Endothelial cell of umbilical vein (primary cell): ENCODE measurements around the gene TMPRSS4. TPM values are rescaled to one million over a fixed set of nuclear protein-coding genes. Genes with fewer than 3 reads are reported as not detected.

ENCODE experiments used
- BruUV-seq: library from RNA; stranded (reverse); fragments of 400-500 nt; replicated peaks from 2 replicates; lab custom pipeline; 2021; lab: Mats Ljungman, UMichigan
- CTCF ChIA-PET: fragments of 300-600, 350-600 bp; sonication (Branson Sonifier 250); formaldehyde crosslinking; loops from one replicate; lab custom pipeline; 2021; ENCODE audit warnings: antibody characterized with exemption, inconsistent platforms; lab: Charles Lee
- POLR2A ChIA-PET: fragments of 300-600, 350-600 bp; sonication (Branson Sonifier 250); formaldehyde crosslinking; loops from one replicate; lab custom pipeline; 2021; ENCODE audit warnings: antibody characterized with exemption, inconsistent platforms; lab: Charles Lee
- DNase-seq: peaks from one replicate; pipeline ENCODE4 v3.0.0-alpha.2; 2011; ENCODE audit warnings: low read depth, low spot score
- FAIRE-seq: peaks from 2 replicates; lab custom pipeline; 2011; peaks lifted over from hg19 to GRCh38; lab: Jason Lieb, UNC
- H2AFZ ChIP-seq: 2 replicates; pipeline ENCODE4 v1.6.0; 2012; ENCODE audit warnings: low read depth, low read length, control low read depth, inconsistent platforms
- H3K27ac ChIP-seq: 2 replicates; pipeline ENCODE4 v1.5.1; 2011; ENCODE audit warnings: low read depth, mild to moderate bottlenecking, control low read depth, low read length, moderate library complexity; ENCODE audit not compliant: insufficient read depth
- H3K27me3 ChIP-seq, 2 experiments: 2 replicates each; pipeline versions ENCODE4 v1.6.0 to v1.6.1; 2011; ENCODE audit warnings: low read length in 2 of 2, mixed read lengths in 1 of 2; ENCODE audit not compliant: control insufficient read depth in 2 of 2, insufficient read depth in 2 of 2
- H3K36me3 ChIP-seq, 2 experiments: 2 replicates in 1 of 2; 3 replicates in 1 of 2; pipeline ENCODE4 v1.5.1; 2011; ENCODE audit warnings: low read length in 2 of 2, mild to moderate bottlenecking in 1 of 2, moderate library complexity in 1 of 2; ENCODE audit not compliant: control insufficient read depth in 2 of 2, insufficient read depth in 2 of 2; ENCODE audit errors: extremely low read depth in 1 of 2
- H3K4me1 ChIP-seq: 3 replicates; pipeline ENCODE4 v1.5.1; 2011; ENCODE audit warnings: mild to moderate bottlenecking, low read length; ENCODE audit not compliant: control insufficient read depth, insufficient read depth; ENCODE audit errors: extremely low read depth
- H3K4me2 ChIP-seq: 2 replicates; pipeline ENCODE4 v1.6.1; 2011; ENCODE audit warnings: low read length, control low read depth, mixed read lengths; ENCODE audit not compliant: insufficient read depth
- H3K4me3 ChIP-seq, 3 experiments: fragments of 200-600 bp in 1 of 3; sonication (generic), shearing (Covaris generic) in 1 of 3; replicated peaks in 1 of 3; 2 replicates each; pipeline ENCODE4 v1.5.1; 2011 to 2016; ENCODE audit warnings: control low read depth in 3 of 3, low read length in 3 of 3, mild to moderate bottlenecking in 2 of 3, inconsistent platforms in 1 of 3, low read depth in 1 of 3, moderate library complexity in 1 of 3; ENCODE audit not compliant: insufficient read depth in 1 of 3
- H3K79me2 ChIP-seq: 2 replicates; pipeline ENCODE4 v1.6.0; 2012; ENCODE audit warnings: low read length, inconsistent platforms; ENCODE audit not compliant: control insufficient read depth, insufficient read depth
- H3K9ac ChIP-seq: replicated peaks from 2 replicates; pipeline ENCODE3; 2011; ENCODE audit warnings: low read length, control low read depth; ENCODE audit not compliant: insufficient read depth; ENCODE audit errors: extremely low read depth
- H3K9me1 ChIP-seq: replicated peaks from 3 replicates; pipeline ENCODE4 v1.6.0; 2011; ENCODE audit warnings: mild to moderate bottlenecking, low read length; ENCODE audit not compliant: control insufficient read depth, insufficient read depth; ENCODE audit errors: extremely low read depth
- H3K9me3 ChIP-seq: replicated peaks from 2 replicates; pipeline ENCODE4 v1.5.1; 2012; ENCODE audit warnings: low read length, inconsistent platforms; ENCODE audit not compliant: control insufficient read depth, insufficient read depth
- H4K20me1 ChIP-seq: replicated peaks from 2 replicates; pipeline ENCODE3; 2011; ENCODE audit warnings: mild to moderate bottlenecking, low read length; ENCODE audit not compliant: control insufficient read depth, insufficient read depth; ENCODE audit errors: extremely low read depth
- CTCF ChIP-seq, 2 donors: IDR thresholded peaks; 1 replicate in 1 of 2; 2 replicates in 1 of 2; pipeline ENCODE4 v1.5.1; 2011; ENCODE audit warnings: low read length in 2 of 2, mild to moderate bottlenecking in 2 of 2, moderate library complexity in 2 of 2, control low read depth in 1 of 2, inconsistent platforms in 1 of 2, low read depth in 1 of 2; ENCODE audit not compliant: insufficient read depth in 1 of 2; ENCODE audit errors: extremely low read depth in 1 of 2
- FOS ChIP-seq: IDR thresholded peaks from 2 replicates; pipeline ENCODE4 v1.6.1; 2011; ENCODE audit warnings: mild to moderate bottlenecking, low read length, moderate library complexity, borderline replicate concordance; ENCODE audit not compliant: insufficient read depth
- GATA2 ChIP-seq: IDR thresholded peaks from 2 replicates; pipeline ENCODE4 v1.7.0; 2011; ENCODE audit warnings: low read depth, mild to moderate bottlenecking, moderate library complexity, mixed read lengths, low read length; ENCODE audit not compliant: insufficient read length, insufficient read depth
- MYC ChIP-seq: IDR thresholded peaks from one replicate; pipeline ENCODE4 v1.6.1; 2011; ENCODE audit warnings: mild to moderate bottlenecking, low read depth, low read length
- POLR2A ChIP-seq: IDR thresholded peaks from 2 replicates; pipeline ENCODE4 v1.6.1; 2012; ENCODE audit warnings: low read depth, mild to moderate bottlenecking, control low read depth, low read length
- POLR2AphosphoS5 ChIP-seq: IDR thresholded peaks from 2 replicates; pipeline ENCODE4 v1.6.1; 2012; ENCODE audit warnings: low read depth, mild to moderate bottlenecking, control low read depth, low read length, moderate library complexity; ENCODE audit not compliant: insufficient read depth
- dilution Hi-C: fragments of 300-500 bp; cut with MboI; formaldehyde crosslinking; loops from one replicate; pipeline ENCODE4 v1.15.0; 2019; ENCODE audit warnings: low sequenced_read_pairs; ENCODE audit not compliant: extremely low pct_ligation_motif_present
- intact Hi-C: fragments of 100-400 bp; cut with micrococcal nuclease; formaldehyde crosslinking; loops from one replicate; pipeline ENCODE4 v1.10.0; 2022
- polyA plus RNA-seq, 4 experiments: library from polyadenylated mRNA; depleted of rRNA in 3 of 4; stranded (reverse) in 3 of 4; unstranded in 1 of 4; fragments of >200 nt; gene quantifications; 2 replicates each; pipeline versions ENCODE4 v1.2.1 to v1.2.3, GENCODE V29; 2011 to 2012; ENCODE audit warnings: missing spikeins in 1 of 4
- total RNA-seq: library from RNA; stranded (reverse); gene quantifications from 2 replicates; pipeline ENCODE4 v1.2.3, GENCODE V29; 2021

Gene TMPRSS4
- total and polyA plus RNA-seq, 2 donors (not counting 3 experiments of a cell fraction or from before 2014, with no cell fraction given): not detected

GRCh38 chr11:118132385-118133151 lies 55.7 kb downstream of the TMPRSS4 start:
- no peaks in the 10 kb centered on the region for H3K79me2 ChIP-seq
- TF ChIP-seq POLR2A (no peak), GATA2 (no peak), POLR2AphosphoS5 (no peak)
- H3K9me3 ChIP-seq: no peaks in the 10 kb centered on the region
- dilution Hi-C loops (no loop called here), intact Hi-C loops (no loop called here)
- H3K27ac ChIP-seq: no peak overlapping the region
- H3K9me1 ChIP-seq: no peaks in the 10 kb centered on the region
- peaks cover 5 to 9% of the 10 kb centered on the region in 2 experiments for H3K27me3 ChIP-seq
- H3K4me3 ChIP-seq: no peak overlapping the region
- no peak overlapping the region for H3K4me2 ChIP-seq
- H3K9ac ChIP-seq: no peak overlapping the region
- ChIA-PET CTCF (no interaction called here), POLR2A (no interaction called here)
- no peak for FAIRE-seq
- no peaks in the 10 kb centered on the region for H3K36me3 ChIP-seq
- no peak for DNase-seq
- no peaks in the 10 kb centered on the region for H3K4me1 ChIP-seq
- H2AFZ ChIP-seq: no peak overlapping the region
- H4K20me1 ChIP-seq: no peaks in the 10 kb centered on the region
- BruUV-seq: no TSS peak

- DNase-seq (no peak), FAIRE-seq (no peak)
- Histone ChIP-seq H3K4me2 (no peak overlapping the region), H3K27me3 (peaks cover 6 to 9% of the 10 kb centered on the region in 2 experiments), H3K27ac (no peak overlapping the region), H3K36me3 (no peaks in the 10 kb centered on the region), H4K20me1 (no peaks in the 10 kb centered on the region), H3K4me3 (no peak overlapping the region), H3K9ac (no peak overlapping the region), H3K9me1 (no peaks in the 10 kb centered on the region), H3K79me2 (no peaks in the 10 kb centered on the region), H3K4me1 (no peaks in the 10 kb centered on the region), H3K9me3 (no peaks in the 10 kb centered on the region), H2AFZ (no peak overlapping the region)
- ChIA-PET POLR2A (no interaction called here), CTCF (interaction anchor here (1.0 to 1.8 kb wide), 3 partner anchors 10 to 16 kb away, joined by 3 to 4 read pairs (median 4); no protein-coding TSS in a partner anchor)
- intact Hi-C loops: no loop called here
- dilution Hi-C loops: no loop called here
- no TSS peak for BruUV-seq
- TF ChIP-seq MYC (no peak), CTCF (IDR thresholded peaks at IDR 0.05; ENCODE audit: extremely low read depth in 1 of 2, insufficient read depth in 1 of 2, low read depth in 1 of 2, low read length in 2 of 2) (no peak), POLR2AphosphoS5 (no peak), GATA2 (no peak), FOS (no peak)
These were observed 56.9 kb downstream of the TMPRSS4 start for GRCh38 chr11:118133816-118134215.
